UCSD-AML1 (cell line): ENCODE measurements around the gene ZNF134.

Source experiments
- DNase-seq: peaks from one replicate; lab custom pipeline; 2025; ENCODE audit not compliant: unreplicated experiment; lab: John Stamatoyannopoulos, UW

The ZNF134 gene

DNA sequence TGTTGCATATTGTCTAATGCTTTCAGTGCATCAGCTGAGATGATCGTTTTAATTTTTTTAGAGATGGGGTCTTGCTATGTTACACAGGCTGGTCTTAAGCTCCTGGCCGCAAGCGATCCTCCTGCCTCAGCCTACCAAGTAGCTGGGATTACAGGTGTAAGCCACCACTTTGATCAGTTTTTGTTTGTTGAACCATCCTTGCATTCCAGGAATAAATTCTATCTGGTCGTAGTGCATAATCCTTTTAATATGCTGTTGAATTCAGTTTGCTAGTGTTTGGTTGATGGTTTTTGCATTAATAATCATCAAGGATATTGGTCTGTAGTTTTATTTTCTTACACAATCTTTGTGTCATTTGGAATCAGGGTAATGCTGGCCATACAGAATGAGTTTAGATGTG is 23.3 kb downstream of the ZNF134 start:
- DNase-seq: no peak

DNA sequence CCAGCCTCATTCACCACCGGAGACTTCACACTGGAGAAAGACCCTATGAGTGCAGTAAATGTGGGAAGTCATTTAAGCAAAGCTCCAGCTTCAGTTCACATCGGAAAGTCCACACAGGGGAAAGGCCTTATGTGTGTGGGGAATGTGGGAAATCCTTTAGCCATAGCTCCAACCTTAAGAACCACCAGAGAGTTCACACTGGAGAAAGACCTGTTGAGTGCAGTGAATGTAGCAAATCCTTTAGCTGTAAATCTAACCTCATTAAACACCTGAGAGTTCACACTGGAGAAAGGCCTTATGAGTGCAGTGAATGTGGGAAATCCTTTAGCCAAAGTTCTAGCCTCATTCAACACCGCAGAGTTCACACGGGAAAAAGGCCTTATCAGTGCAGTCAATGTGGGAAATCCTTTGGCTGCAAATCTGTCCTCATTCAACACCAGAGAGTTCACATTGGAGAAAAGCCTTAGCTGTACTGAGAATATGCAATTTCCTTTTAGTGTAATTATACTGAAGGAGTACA is 27.7 kb downstream of the ZNF134 start:
- DNase-seq: no peak

- DNase-seq: no peak
These were observed 28.5 kb downstream of the ZNF134 start for GRCh38 chr19:57642396-57643046.

GRCh38 chr19:57643734-57644133 is 29.7 kb downstream of the ZNF134 start:
- no peak for DNase-seq

- no peak for DNase-seq
These were observed 34.4 kb downstream of the ZNF134 start for GRCh38 chr19:57648331-57649003.

DNA sequence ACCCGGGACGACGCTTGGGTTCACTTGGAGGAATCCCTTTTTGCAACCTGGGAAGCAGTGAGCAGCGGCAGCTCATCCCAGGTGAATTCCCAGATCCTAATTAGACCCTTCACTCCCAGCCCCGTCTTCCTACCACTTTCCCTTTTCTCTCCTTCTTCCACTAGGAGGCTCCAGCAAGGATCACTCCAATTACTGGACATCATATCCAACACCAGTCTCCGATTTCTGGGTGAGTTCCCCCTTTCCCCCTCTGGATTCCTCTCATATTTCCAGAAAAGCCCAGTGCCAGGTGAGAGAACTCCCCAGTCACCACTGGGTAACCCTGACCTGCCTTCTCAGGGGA is 37.6 kb downstream of the ZNF134 start:
- no peak for DNase-seq

- no peak for DNase-seq
These were observed 39.6 kb downstream of the ZNF134 start for GRCh38 chr19:57653689-57654088.

DNA sequence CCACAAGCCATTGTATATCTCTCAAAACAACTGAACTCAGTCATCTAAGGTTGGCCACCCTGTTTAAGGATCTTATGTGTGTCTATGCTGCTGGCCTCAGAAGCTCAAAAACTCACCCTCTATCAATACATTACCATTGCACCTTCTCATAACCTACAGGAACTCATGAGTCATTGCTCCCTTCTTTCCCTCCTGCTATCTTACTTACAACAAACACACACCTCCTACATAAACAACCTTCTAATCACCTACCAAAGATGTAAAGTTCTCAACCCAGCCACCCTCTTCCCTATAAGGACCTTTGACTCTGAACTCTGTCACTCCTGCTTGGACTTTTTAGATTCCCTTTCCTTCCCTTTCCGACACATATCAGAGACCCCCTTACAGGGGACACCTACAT is 41.4 kb downstream of the ZNF134 start:
- DNase-seq: no peak

GRCh38 chr19:57656346-57656745 is 42.3 kb downstream of the ZNF134 start:
- no peak for DNase-seq

DNA sequence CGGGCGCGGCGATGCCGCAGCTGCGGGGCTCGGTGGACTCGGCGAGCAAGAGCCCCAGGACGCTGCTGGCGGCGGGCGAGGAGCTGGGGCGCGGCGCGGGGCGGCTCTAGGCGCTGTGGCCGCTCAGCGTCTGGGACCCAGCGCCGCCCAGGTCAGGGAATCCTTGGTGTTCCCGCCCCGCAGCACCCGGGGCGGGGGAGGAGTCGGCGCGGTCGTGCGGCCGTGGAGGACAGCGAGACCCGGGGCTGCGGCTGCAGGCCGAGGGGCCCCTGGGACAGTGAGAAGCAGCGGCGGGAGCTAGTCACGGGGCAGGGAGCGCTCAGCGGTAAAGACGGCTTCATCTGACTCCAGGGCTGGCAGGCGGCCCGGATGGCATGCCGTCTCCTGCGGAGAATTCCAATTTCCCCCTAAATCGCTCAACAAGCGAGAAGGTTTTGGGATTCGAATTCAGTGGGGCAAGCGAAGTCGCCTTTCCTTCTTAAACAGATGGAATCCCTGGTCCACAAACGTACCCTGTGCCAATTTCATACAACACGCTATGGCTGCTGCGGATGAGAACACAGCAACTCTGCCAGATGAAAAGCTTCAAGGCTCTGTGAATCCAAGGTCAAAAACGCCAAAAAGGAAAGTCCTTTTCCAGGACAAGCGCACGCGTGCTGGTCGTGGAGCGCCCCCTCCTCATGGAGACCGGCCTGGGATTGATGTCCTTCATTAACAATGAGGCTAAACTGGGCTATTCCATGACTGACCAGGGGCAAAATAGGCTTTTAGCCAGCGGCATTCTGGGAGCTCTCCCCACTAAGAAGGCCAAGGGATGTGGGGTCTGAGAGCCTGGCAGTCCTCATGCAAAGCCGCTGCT is 50.5 kb downstream of the ZNF134 start:
- no peak for DNase-seq

DNA sequence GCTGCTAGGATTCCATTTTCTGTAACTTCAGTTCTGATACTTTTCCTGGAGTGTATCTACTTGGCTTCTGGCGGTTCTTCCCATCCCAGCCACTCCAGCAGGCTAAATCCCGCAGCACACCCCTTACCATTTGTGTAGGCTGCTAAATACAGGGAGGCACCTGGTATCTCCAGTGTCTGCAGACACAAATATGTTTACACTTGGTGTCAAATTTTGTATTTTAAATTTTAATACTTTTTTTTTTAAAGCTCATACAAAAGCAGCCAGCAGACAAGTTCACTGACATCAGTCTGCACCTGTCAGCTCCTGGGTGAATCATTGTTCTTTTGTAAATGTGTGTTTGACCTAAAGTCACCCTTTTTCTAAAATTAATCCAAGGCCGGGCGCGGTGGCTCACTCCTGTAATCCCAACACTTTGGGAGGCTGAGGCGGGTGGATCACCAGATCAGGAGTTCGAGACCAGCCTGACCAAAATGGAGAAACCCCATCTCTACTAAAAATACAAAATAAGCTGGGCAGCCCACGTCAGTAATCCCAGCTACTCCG is 51.3 kb downstream of the ZNF134 start:
- DNase-seq: no peak

GRCh38 chr19:57667228-57667627 is 53.2 kb downstream of the ZNF134 start:
- DNase-seq: no peak

DNA sequence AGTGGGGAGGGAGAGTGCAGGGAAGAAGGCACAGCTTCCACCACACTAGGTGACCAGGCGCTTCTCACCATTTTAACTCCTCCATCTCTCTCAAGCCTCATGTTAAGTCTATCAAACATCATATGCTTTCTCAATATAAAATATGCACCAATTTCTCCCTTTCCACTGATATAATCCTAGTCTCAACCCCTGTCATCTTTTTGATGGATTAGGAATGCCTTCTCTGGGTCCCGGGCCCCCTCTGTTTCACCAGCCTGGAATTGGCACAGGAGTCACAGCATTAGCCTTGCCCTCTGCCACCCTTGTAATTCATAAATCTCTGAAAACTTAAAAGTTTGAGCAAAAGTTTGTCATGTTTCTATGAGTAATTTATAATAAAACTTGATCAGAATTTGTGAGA is 54.6 kb downstream of the ZNF134 start, which contains the start of gene ZSCAN4:
TSS of gene ZSCAN4 (plus strand) at position 301 of the 400 bp plus-strand sequence. CDS start 7,211 bp downstream, outside the sequence.
- no peak for DNase-seq

- no peak for DNase-seq
These were observed 57.3 kb downstream of the ZNF134 start for GRCh38 chr19:57671124-57671895.

DNA sequence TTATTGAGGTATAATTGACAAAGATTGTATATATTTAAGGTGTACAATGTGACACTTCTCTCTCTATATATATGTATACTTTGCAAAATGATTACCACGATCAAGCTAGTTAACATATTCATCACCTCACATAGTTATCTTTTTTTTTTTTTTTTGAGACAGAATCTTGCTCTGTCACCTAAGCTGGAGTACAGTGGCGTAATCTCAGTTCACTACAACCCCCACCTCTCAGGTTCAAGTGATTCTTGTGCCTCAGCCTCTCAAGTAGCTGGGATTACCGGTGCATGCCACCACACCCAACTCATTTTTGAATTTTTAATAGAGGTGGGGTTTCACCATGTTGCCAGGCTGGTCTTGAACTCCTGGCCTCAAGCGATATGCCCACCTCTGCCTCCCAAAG is 58.4 kb downstream of the ZNF134 start:
- DNase-seq: no peak
